Fibroblast of lung (primary cell): Measurements from ENCODE around the gene TBC1D7.

Experiments
- CTCF ChIP-seq, 2 donors: IDR thresholded peaks in 1 of 2; conservative IDR thresholded peaks in 1 of 2; 1 replicate in 1 of 2; 2 replicates in 1 of 2; pipeline ENCODE4 v1.5.1; 2011 to 2012; ENCODE audit warnings: low read length in 2 of 2, control low read depth in 1 of 2, inconsistent platforms in 1 of 2, low read depth in 1 of 2, mild to moderate bottlenecking in 1 of 2
- EZH2 ChIP-seq: IDR thresholded peaks from 2 replicates; pipeline ENCODE4 v1.5.1; 2012; ENCODE audit warnings: low read length, control low read depth, mild to moderate bottlenecking; ENCODE audit errors: missing control alignments

GRCh38 chr6:13352165-13352564 lies 23.8 kb upstream of the TBC1D7 start:
- TF ChIP-seq CTCF (conservative IDR thresholded peaks at IDR 0.05 in 1 of 2, IDR thresholded peaks at IDR 0.05 in 1 of 2; ENCODE audit: low read depth in 1 of 2, low read length in 2 of 2) = no peak
- no peak for TF ChIP-seq EZH2
